ENCODE results near the gene DUSP15.

Gene DUSP15

DNA sequence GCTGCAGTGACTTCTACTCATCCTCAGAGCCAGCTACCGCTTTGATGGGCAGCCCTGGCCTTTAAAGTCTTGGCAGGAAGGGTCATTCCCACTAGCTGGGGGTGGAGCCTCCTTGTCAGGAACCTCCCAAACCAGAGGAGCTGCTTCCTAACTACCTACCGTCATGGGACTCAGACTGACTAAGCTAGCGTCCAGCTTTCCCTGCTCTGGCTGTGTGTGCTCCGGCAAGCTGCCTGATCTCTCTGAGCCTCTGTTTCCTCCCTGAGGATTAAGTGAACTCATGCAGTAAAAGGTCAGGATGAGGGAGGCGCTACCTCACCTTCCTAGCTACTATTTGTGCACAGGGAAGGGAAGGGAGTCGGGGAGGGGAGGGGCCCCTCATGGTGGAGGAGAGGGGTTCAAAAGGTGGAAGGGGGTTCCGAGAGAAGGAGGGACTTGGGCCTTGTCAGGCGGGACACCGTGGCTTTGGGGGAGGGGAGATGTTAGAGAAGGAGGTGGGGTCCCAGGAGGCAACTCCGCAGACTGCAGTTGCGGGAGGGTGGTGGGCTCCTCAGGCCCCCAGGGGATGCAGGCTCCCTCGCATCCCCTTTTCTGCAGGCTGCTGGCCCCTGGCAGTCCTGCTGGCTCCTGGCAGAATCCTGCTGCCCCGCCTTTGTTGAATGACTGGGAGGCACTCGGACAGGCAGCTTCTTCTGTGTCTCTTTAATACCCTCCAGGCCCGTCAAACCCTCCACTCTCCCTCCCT, 9.8 kb downstream of the DUSP15 start:
- no peak for TF ChIP-seq POLR2A (IDR thresholded peaks at IDR 0.05; ENCODE audit: low read depth, low read length)
- FAIRE-seq: no peak
- DNase-seq (ENCODE audit: insufficient read length, low spot score): peak; percentile 87

DNA sequence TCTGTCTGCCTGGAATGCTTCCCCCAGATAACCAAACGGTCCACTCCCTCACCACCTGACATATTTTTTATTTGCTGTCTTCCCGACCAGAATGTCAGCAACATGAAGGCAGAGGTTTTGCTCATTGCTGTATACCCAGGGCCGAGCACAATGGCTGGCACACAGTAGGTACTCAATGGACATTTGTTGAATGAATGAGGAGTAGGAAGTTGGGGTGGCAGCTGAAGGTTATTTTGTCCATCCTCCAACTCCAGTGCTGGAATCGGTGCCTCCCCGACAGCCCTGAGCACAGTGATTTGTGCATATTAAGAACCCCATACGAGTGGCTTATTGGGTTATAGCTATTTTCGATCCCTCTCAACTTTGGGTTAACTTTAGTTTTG, 10.3 kb downstream of the DUSP15 start:
- FAIRE-seq (no peak), DNase-seq (ENCODE audit: insufficient read length, low spot score) (no peak)
- TF ChIP-seq POLR2A (IDR thresholded peaks at IDR 0.05; ENCODE audit: low read depth, low read length): no peak

DNA sequence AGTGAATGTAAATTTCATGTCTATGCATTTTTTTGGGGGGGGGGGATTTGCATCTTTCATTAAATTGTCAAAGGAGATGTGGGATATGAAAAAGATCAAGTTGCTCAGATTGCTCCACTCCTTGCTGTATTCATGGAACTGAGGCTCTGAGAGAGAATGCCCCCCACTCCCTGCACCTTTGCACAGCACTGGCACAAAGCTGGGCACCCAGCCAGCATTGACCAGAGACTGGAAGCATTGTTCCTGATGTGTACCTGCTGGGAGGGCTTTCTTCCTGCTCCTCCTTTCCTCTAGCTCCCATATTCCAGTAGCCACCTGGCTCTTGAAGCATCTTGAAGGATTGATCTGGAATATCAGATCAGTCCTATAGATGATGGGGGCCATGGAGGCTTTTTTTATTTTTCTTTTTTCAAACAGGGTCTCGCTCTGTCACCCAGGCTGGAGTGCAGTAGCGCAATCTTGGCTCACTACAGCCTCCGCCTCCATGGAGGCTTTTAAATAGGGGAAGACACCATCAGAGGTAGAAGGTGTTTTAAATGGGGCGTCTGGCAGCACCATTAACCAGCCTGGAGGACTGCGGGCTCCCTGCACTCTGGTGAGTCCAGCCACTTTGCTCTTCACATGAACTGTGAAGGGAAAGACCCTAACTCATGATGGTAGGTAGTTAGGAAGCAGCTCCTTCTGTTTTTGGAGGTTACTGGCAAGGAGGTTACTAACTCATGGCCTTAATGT, 10.9 kb downstream of the DUSP15 start:
- no peak for TF ChIP-seq POLR2A (IDR thresholded peaks at IDR 0.05; ENCODE audit: low read depth, low read length)
- FAIRE-seq: no peak
- DNase-seq (ENCODE audit: insufficient read length, low spot score): no peak

DNA sequence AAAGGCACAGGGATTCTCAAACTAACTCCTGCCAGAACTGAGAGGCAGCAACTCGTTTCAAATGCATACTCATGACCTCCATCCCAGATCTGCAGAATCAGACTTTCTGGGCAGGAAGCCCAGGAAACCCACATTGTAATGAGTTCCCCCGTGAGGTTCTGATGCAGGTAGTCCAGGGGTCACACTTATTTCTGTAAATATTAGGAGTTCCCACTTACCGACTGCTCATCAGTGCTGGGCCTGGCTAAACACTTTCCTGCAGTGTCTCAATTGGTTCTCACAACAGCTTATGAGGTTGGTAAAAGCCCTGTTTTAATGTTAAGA, 11.6 kb downstream of the DUSP15 start:
- TF ChIP-seq POLR2A (IDR thresholded peaks at IDR 0.05; ENCODE audit: low read depth, low read length): no peak
- DNase-seq (ENCODE audit: insufficient read length, low spot score) (no peak), FAIRE-seq (no peak)

DNA sequence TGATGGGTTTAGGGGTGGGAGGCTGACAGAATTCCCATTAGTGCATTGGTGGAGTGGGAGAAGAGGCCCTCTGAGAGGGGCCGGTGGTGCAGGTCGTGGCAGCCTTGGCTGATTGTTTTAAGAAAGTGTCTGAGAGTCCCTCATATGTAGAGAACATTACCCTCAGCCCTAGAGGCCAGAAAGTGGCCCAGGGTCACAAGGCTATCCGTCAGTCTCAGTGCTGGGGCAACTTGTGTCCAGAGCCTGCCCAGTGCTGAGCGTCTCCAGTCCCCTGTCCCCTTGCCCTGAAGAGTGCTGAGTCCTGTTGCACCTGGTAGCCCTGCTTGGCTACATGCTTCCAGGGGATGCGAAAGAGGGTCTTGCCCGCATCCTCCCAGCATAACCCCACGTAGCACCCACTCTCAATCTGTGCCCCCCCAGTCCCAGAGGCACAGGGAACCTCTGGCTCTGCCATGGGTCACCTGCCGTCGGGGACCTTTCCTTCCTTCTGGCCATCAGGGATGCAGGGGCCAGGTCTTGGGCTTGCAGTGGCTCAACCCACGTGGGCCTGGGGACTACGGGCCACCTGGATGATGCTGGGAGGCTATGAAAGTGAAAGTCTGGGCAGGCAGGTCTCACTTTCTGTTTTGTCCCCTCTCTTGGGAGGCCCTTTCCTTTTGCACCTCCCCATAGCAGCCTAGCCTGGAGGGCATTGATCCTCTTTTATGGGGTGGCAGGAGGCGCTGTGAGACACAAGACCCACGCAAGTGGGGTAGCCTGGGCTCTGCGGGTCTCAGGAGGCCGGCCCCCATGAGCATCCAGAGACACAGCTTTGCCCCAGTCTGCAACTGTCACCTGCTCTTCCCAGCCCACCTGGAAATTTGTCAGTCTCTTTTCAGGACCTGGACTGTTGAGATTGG, 12.2 kb downstream of the DUSP15 start:
- no peak for FAIRE-seq
- no peak for TF ChIP-seq POLR2A (IDR thresholded peaks at IDR 0.05; ENCODE audit: low read depth, low read length)

DNA sequence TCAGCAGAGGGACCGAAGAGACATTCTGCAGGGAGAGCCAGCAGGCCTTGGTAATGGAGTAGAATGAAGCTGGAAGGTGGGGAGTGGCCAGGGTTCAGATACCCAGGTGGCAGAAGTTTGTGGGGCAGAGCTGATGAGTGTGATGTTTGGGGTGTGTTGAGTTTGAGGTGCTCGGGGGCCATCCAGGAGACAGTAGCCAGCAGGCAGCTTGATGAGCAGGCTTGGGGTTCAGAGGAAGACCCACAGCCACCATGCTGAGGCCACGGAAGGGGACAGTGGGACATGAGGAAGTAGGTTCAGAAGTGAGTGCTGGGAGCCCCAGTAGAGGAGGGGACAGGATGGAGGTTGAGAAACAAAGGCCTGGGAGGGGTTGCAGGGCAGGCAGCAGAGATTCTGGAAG, 13.8 kb downstream of the DUSP15 start:
- no peak for FAIRE-seq
- DNase-seq (ENCODE audit: insufficient read length, low spot score): no peak
- TF ChIP-seq POLR2A (IDR thresholded peaks at IDR 0.05; ENCODE audit: low read depth, low read length): no peak

More for the DNA sequence above, 12.2 kb downstream of the DUSP15 start:
- no peak for DNase-seq (ENCODE audit: insufficient read length, low spot score)

DNA sequence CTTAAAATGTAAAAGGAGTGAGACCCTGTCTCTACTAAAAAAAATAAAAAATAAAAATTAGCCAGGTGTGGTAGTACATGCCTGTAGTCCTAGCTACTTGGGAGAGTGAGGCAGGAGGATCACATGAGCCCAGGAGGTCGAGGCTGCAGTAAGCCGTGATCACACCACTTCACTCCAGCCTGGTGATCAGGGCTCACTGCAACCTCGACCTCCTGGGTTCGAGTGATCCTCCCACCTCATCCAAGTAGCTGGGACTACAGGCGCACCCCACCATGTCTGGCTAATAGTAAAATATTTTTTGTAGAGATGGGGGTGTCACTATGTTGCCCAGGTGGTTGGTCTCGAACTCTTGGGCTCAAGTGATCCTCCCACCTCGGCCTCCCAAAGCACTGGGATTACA, 16.8 kb downstream of the DUSP15 start:
- no peak for DNase-seq (ENCODE audit: insufficient read length, low spot score)
- FAIRE-seq: no peak
- TF ChIP-seq POLR2A (IDR thresholded peaks at IDR 0.05; ENCODE audit: low read depth, low read length): no peak

DNA sequence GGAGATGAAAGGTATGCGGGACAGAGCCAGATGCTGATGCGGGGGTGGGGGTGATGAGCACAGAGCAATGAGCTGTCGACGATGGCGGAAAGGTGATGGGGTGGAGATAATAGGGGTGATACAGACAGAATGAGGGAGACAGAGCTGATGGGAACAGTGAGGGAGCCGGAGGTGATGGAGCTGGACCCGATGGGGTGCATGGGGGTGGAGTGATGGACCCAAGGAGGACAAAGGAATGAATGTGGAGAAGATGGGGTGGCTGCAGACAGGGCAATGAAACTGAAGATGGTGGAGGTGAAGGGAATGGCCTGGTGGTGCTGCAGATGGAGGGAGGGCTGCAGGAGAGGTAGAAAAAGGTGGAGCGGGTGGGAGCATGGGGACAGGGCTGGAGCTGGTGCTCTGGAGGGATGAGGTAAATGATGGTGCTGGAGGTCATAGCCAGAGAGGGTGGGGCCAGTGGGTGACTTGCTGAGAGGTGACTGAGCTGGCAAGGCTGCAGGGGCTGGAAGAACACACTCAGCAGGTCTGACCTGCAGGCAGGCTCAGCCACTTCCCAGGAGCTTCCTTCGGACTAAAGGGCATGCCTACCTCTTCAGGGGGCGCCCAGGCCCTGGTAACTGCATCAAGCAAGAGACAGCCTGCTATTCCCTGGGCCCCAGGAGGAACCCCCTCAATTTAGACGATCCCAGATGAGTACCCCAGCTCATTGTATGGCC, 18.9 kb downstream of the DUSP15 start:
- no peak for TF ChIP-seq POLR2A (IDR thresholded peaks at IDR 0.05; ENCODE audit: low read depth, low read length)
- no peak for FAIRE-seq

DNA sequence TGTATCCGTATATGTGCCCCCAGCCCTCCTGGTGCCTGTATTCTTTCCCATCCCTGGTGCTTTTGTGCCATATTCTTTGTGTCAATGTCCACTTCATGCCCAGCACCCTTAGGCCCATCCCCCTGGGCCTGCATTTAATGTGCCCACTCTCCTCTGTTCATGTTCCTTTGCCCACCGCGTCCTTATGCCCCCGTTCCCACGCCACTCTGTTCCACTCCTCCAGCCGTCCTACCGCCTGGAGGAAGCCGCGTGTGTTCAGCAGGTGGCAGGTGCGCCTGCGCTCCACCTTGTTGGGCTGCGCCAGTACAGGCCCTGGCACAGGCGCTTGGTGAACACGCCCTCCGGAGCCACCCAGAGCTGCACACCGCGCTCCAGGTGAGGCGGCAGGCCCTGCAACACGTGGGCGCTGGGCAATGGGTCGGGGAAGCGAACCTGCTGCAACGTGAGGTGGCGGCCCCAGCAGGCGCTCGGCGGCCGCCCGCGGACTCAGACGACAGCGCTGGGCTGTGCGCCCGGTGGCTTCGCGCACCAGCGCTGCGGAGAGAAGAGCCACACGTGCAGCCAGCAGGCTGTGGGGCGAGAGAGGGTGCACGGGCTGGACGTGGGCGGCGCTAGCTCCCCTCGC, 20.9 kb downstream of the DUSP15 start:
- FAIRE-seq: no peak
- DNase-seq (ENCODE audit: insufficient read length, low spot score): no peak
- no peak for TF ChIP-seq POLR2A (IDR thresholded peaks at IDR 0.05; ENCODE audit: low read depth, low read length)

More for the DNA sequence above, 18.9 kb downstream of the DUSP15 start:
- no peak for DNase-seq (ENCODE audit: insufficient read length, low spot score)

DNA sequence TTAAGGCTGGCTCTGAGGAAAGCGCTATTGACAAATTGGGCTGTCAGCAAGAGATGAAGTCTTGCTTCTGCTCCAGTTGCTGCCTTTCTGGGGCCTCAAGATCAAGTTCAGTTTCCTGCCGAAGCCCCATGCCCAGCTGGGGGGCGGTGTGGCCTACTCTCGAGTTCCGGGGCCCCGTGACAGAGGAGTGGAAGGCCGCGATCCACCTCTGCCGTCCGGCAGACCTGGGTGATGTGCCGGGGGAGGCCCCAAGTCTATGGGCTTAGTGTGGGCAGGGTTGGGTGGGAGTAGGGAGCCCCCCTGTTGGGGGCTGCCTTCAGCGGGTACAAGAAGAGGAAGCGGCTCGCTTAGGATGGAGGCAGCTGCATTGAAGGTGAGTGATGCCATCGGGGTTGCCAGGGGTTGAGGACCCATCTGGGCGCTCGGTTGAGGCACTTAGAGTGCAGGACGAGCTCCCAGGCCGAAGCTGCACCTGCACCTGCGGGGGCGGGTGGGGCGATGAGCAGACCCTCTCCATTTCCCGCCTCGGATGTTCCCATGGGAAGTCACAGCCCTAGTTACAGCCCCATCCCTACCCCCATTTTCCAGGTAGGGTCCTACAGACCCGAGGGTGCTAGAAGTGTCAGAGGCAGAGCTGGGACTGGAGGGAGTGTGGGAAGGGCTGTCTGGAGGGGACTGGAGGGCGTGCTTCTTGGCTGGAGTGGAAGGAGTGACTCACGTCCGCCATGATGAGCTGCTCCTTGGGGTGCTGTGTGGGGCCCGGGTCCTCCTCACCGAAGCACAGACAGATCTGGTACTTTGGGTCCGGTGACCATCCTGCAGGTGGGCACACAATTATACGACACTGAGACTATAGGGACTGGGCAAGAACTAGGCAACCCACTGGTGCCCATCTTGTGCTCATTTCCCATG, 22.0 kb downstream of the DUSP15 start:
- DNase-seq (ENCODE audit: insufficient read length, low spot score) (no peak), FAIRE-seq (no peak)
- TF ChIP-seq POLR2A (IDR thresholded peaks at IDR 0.05; ENCODE audit: low read depth, low read length): no peak

DNA sequence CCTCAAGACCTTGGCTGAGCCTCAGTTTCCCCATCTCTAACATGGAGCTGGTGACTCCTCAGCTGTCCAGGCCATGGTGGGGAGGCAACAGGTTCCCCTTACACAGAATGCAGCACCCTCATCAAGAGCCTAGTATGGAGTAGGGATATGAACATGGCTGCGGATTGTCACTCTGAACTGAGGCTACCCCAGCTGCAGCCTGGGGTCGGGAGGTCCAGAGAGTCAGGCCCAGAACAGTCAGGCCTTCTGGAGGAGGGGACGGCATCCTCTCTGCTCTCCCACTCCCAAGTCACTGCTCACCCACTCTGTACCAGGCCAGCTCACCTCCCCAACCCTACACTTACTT, 23.6 kb downstream of the DUSP15 start:
- TF ChIP-seq POLR2A (IDR thresholded peaks at IDR 0.05; ENCODE audit: low read depth, low read length): no peak

DNA sequence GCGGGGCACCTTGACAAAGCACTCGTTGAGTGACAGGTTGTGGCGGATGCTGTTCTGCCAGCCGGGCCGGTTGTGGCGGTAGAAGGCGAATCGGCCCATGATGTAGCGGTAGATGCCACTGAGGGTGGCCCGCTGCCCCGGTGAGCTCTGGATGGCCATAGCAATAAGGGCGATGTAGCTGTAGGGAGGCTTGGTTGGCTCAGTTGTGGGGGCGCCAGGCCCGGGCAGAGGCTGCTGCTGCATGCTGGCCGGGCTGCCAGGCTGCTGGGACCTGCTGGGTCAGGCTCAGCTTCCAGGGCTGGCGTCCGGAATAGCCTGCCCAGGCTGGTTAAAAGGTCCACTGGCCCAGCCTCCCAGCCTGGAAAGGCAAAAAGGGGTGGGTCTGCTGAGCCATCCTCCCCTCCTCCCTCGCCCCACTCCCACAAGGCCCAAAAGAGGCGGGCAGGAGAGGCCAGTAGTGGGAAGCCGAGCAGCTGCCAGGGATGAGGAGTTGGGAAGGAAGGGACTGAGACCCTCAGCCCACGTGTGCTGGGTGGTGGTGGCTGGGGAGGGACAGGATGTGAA, 24.9 kb downstream of the DUSP15 start, which contains the start of gene FOXS1:
Gene FOXS1 (minus strand): TSS at position 305 of the 564 bp plus-strand sequence. CDS start 62 bp downstream, at position 243.
- FAIRE-seq: no peak
- TF ChIP-seq POLR2A (IDR thresholded peaks at IDR 0.05; ENCODE audit: low read depth, low read length): no peak
- DNase-seq (ENCODE audit: insufficient read length, low spot score): no peak

More for the DNA sequence above, 23.6 kb downstream of the DUSP15 start:
- no peak for DNase-seq (ENCODE audit: insufficient read length, low spot score)
- FAIRE-seq: no peak

Measured in H54 (cell line).